Measurements from ENCODE around the gene SMIM20. TPM values are rescaled to one million over a fixed set of nuclear protein-coding genes. Genes with fewer than 3 reads are reported as not detected.

SMIM20 gene
- total RNA-seq, 4 donors from 2014 or later = 21.4 to 33.5 (median 25.6) TPM

- TF ChIP-seq, protein P1, sequence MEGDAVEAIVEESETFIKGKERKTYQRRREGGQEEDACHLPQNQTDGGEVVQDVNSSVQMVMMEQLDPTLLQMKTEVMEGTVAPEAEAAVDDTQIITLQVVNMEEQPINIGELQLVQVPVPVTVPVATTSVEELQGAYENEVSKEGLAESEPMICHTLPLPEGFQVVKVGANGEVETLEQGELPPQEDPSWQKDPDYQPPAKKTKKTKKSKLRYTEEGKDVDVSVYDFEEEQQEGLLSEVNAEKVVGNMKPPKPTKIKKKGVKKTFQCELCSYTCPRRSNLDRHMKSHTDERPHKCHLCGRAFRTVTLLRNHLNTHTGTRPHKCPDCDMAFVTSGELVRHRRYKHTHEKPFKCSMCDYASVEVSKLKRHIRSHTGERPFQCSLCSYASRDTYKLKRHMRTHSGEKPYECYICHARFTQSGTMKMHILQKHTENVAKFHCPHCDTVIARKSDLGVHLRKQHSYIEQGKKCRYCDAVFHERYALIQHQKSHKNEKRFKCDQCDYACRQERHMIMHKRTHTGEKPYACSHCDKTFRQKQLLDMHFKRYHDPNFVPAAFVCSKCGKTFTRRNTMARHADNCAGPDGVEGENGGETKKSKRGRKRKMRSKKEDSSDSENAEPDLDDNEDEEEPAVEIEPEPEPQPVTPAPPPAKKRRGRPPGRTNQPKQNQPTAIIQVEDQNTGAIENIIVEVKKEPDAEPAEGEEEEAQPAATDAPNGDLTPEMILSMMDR (IDR thresholded peaks at IDR 0.05) = no peak
- DNase-seq (ENCODE audit: low spot score) (no peak), ATAC-seq (ENCODE audit: low FRiP score) (no peak)
Observed at GRCh38 chr4:25916870-25917269, 2.9 kb downstream of the SMIM20 start.

DNA sequence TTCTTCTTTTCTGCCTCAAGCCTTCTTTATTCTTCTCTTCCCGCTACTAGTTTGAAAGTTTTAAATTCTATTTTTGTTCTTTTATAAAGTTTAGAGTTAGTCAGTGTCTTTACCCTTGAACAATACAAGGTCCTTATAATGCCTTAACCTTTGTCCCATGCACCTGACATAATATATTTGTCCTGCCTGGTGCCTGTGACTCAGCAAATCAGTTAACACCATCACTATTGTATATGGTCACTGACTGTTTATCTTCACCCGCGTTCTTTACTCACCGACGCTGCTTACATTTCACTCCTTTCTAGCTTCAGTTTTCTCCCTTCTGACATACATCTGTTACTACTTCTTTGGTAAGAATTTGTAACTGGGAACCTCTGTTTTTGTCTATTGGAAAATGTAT lies 5.7 kb downstream of the SMIM20 start:
- DNase-seq (ENCODE audit: low spot score) = no peak
- TF ChIP-seq, protein P1 (IDR thresholded peaks at IDR 0.05) = no peak
- no peak for ATAC-seq (ENCODE audit: low FRiP score)

- DNase-seq (ENCODE audit: low spot score) = no peak
- TF ChIP-seq, protein P1 (IDR thresholded peaks at IDR 0.05) = no peak
- ATAC-seq (ENCODE audit: low FRiP score) = no peak
Observed at GRCh38 chr4:25921922-25922321, 7.9 kb downstream of the SMIM20 start.

GRCh38 chr4:25922812-25923369 lies 8.9 kb downstream of the SMIM20 start:
- DNase-seq (ENCODE audit: low spot score) (no peak), ATAC-seq (ENCODE audit: low FRiP score) (no peak)
- TF ChIP-seq, protein P1 (IDR thresholded peaks at IDR 0.05) = no peak

DNA sequence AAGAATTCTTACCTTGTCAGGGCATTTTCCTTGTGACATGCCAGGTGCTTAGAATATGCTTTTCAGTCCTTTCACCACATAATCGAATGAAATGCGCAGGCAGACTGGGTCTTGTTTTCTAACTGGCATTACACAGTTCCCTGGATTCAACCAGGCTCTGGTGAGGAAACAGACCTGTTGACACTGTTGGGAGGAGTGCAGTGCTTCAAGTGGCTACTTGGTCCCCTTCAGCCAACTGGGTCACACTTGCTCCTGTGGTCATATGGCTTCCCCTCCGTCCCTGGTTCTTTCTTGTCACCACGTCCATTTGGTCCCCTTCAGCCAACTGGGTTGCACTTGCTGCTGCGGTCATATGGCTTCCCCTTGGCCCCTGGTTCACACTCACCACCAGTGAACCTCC lies 9.7 kb downstream of the SMIM20 start:
- ATAC-seq (ENCODE audit: low FRiP score) (no peak), DNase-seq (ENCODE audit: low spot score) (no peak)

DNA sequence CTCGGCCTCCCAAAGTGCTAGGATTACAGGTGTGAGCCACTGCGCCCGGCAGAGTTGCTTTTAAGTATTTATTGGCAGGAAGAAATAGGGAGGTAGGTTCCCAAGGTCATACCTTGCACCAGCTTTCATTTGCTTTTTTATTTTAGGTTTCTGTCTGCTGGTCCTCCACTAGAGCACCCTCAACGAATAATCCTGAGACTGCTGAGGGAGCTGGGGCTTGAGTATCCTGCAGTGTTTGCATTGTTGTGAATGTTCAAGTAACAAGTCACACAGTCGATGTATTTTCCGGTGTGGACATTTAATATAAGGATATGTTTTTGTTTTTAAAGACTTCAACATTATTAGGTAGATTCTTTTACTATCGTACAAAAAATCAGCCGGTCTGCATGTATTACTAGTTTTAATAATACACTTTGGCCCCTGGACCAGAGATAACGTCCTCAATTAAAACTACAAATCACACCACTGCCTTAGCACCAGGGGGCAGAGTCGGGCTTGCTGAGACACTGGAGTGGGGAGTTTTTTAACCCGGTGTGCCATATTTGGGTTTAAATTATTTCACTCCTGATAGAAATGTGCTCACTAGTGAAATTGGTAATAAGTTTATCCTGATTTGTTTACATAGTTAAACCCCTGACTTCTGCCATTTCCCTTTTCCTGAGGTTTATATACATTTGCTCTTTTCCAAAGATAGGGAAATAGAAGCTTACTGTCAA lies 11.6 kb downstream of the SMIM20 start:
- TF ChIP-seq, protein P1 (IDR thresholded peaks at IDR 0.05) = no peak
- DNase-seq (ENCODE audit: low spot score) = no peak
- no peak for ATAC-seq (ENCODE audit: low FRiP score)

More for the DNA sequence above, 9.7 kb downstream of the SMIM20 start:
- TF ChIP-seq, protein P1 (IDR thresholded peaks at IDR 0.05) = no peak

DNA sequence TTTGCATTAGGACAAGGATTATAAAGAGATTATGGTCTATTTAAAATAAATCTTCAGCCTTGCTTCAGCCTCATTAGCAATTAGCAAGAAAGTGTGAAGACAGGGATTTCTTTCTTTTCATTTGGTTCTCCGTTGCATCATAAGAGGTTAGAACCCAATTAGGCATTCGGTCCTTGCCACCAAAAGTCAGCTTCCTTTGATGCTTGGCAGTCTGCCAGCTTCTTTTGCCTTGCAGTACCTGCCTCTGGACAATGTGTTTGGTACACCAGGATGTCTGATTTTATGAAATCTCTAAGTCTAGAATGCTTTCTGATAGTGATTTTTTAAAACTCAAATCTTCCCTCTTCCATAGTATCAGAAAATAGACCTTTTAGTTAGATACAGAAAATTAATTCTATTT lies 12.4 kb downstream of the SMIM20 start:
- no peak for DNase-seq (ENCODE audit: low spot score)
- TF ChIP-seq, protein P1 (IDR thresholded peaks at IDR 0.05) = no peak
- no peak for ATAC-seq (ENCODE audit: low FRiP score)

All from omental fat pad (tissue), 4 donors.